Measurements from ENCODE around the gene SLC39A10.
"Not testable (repeated sequence)": the region's sequence is repeated elsewhere in the genome, so short reads cannot be mapped to it uniquely, and the experiment has no call there.

The SLC39A10 gene

GRCh38 chr2:195670191-195670590 is 13.2 kb downstream of the SLC39A10 start:
- Mint-ChIP-seq H3K27ac (no peak overlapping the region), H3K4me3 (no peak overlapping the region), H3K27me3 (no peaks in the 10 kb centered on the region), H3K9me3 (no peaks in the 10 kb centered on the region), H3K4me1 (ENCODE audit: low read depth in 2 of 2) (peaks cover 14 to 41% of the 10 kb centered on the region in 2 donors), H3K36me3 (ENCODE audit: insufficient read depth) (no peaks in the 10 kb centered on the region)
- ATAC-seq (replicated peaks) (no peak), DNase-seq (no peak)

GRCh38 chr2:195671563-195671962 is 14.5 kb downstream of the SLC39A10 start:
- Mint-ChIP-seq H3K9me3 (no peaks in the 10 kb centered on the region), H3K4me1 (ENCODE audit: low read depth in 2 of 2) (peaks cover 11 to 38% of the 10 kb centered on the region in 2 donors), H3K27me3 (no peaks in the 10 kb centered on the region), H3K36me3 (ENCODE audit: insufficient read depth) (no peaks in the 10 kb centered on the region), H3K4me3 (no peak overlapping the region), H3K27ac (no peak overlapping the region)
- no peak for DNase-seq
- no peak for ATAC-seq (replicated peaks)

- Mint-ChIP-seq H3K4me3 (no peak overlapping the region), H3K36me3 (ENCODE audit: insufficient read depth) (no peaks in the 10 kb centered on the region), H3K9me3 (no peaks in the 10 kb centered on the region), H3K27me3 (no peaks in the 10 kb centered on the region), H3K4me1 (ENCODE audit: low read depth in 2 of 2) (peaks cover 11 to 35% of the 10 kb centered on the region in 2 donors), H3K27ac (no peak overlapping the region)
- no peak for ATAC-seq (replicated peaks)
- DNase-seq = no peak
These were observed 15.6 kb downstream of the SLC39A10 start for GRCh38 chr2:195672674-195673073.

- Mint-ChIP-seq H3K27ac (peak overlapping the region in 1 of 2 donors; percentile 19), H3K27me3 (no peaks in the 10 kb centered on the region), H3K4me1 (ENCODE audit: low read depth in 2 of 2) (peaks cover 13 to 35% of the 10 kb centered on the region in 2 donors), H3K4me3 (no peak overlapping the region), H3K36me3 (ENCODE audit: insufficient read depth) (no peaks in the 10 kb centered on the region), H3K9me3 (no peaks in the 10 kb centered on the region)
- DNase-seq (no peak), ATAC-seq (replicated peaks) (no peak)
These were observed 17.6 kb downstream of the SLC39A10 start for GRCh38 chr2:195674491-195675221.

GRCh38 chr2:195675783-195676427 is 18.9 kb downstream of the SLC39A10 start:
- DNase-seq = no peak
- Mint-ChIP-seq H3K27ac (no peak overlapping the region), H3K36me3 (ENCODE audit: insufficient read depth) (peaks cover 9% of the 10 kb centered on the region), H3K27me3 (no peaks in the 10 kb centered on the region), H3K4me1 (ENCODE audit: low read depth in 2 of 2) (peaks cover 16 to 40% of the 10 kb centered on the region in 2 donors), H3K4me3 (no peak overlapping the region), H3K9me3 (no peaks in the 10 kb centered on the region)
- no peak for ATAC-seq (replicated peaks)

GRCh38 chr2:195677290-195677689 is 20.3 kb downstream of the SLC39A10 start:
- ATAC-seq (replicated peaks) = no peak
- Mint-ChIP-seq H3K27ac (peak overlapping the region in 1 of 2 donors; percentile 87), H3K9me3 (no peaks in the 10 kb centered on the region), H3K36me3 (ENCODE audit: insufficient read depth) (peaks cover 17% of the 10 kb centered on the region), H3K4me3 (peak overlapping the region in 1 of 2 donors; percentile 63), H3K27me3 (no peaks in the 10 kb centered on the region), H3K4me1 (ENCODE audit: low read depth in 2 of 2) (peaks cover 16 to 40% of the 10 kb centered on the region in 2 donors)
- DNase-seq = no peak

GRCh38 chr2:195677884-195678283 is 20.9 kb downstream of the SLC39A10 start:
- H3K27ac Mint-ChIP-seq = no peak overlapping the region
- no peaks in the 10 kb centered on the region for H3K27me3 Mint-ChIP-seq
- DNase-seq (no peak), ATAC-seq (replicated peaks) (no peak)
- H3K4me1 Mint-ChIP-seq (ENCODE audit: low read depth in 2 of 2) = peaks cover 16 to 36% of the 10 kb centered on the region in 2 donors
- H3K36me3 Mint-ChIP-seq (ENCODE audit: insufficient read depth) = peaks cover 17% of the 10 kb centered on the region
- no peak overlapping the region for H3K4me3 Mint-ChIP-seq
- H3K9me3 Mint-ChIP-seq = no peaks in the 10 kb centered on the region

- no peak for ATAC-seq (replicated peaks)
- Mint-ChIP-seq H3K4me1 (ENCODE audit: low read depth in 2 of 2) (peaks cover 23 to 44% of the 10 kb centered on the region in 2 donors), H3K36me3 (ENCODE audit: insufficient read depth) (peaks cover 22% of the 10 kb centered on the region), H3K27ac (no peak overlapping the region), H3K4me3 (no peak overlapping the region), H3K9me3 (no peaks in the 10 kb centered on the region), H3K27me3 (no peaks in the 10 kb centered on the region)
- DNase-seq = no peak
These were observed 25.1 kb downstream of the SLC39A10 start for GRCh38 chr2:195682077-195682476.

GRCh38 chr2:195683174-195683573 is 26.1 kb downstream of the SLC39A10 start:
- Mint-ChIP-seq H3K27ac (no peak overlapping the region), H3K27me3 (no peaks in the 10 kb centered on the region), H3K4me1 (ENCODE audit: low read depth in 2 of 2) (peaks cover 19 to 47% of the 10 kb centered on the region in 2 donors), H3K4me3 (no peak overlapping the region), H3K9me3 (no peaks in the 10 kb centered on the region), H3K36me3 (ENCODE audit: insufficient read depth) (peaks cover 22% of the 10 kb centered on the region)
- ATAC-seq (replicated peaks) (no peak), DNase-seq (no peak)

- peaks cover 10% of the 10 kb centered on the region for H3K36me3 Mint-ChIP-seq (ENCODE audit: insufficient read depth)
- peaks cover 20 to 47% of the 10 kb centered on the region in 2 donors for H3K4me1 Mint-ChIP-seq (ENCODE audit: low read depth in 2 of 2)
- H3K9me3 Mint-ChIP-seq = peaks cover 0 to 3% of the 10 kb centered on the region in 2 donors
- H3K27me3 Mint-ChIP-seq = no peaks in the 10 kb centered on the region
- ATAC-seq (replicated peaks) (no peak), DNase-seq (no peak)
- H3K4me3 Mint-ChIP-seq = peak overlapping the region in 1 of 2 donors; percentile 43
- H3K27ac Mint-ChIP-seq = peak overlapping the region; percentile 46 to 78
These were observed 29.5 kb downstream of the SLC39A10 start for GRCh38 chr2:195686564-195686963.

- ATAC-seq (replicated peaks) = no peak
- Mint-ChIP-seq H3K27me3 (no peaks in the 10 kb centered on the region), H3K4me3 (no peak overlapping the region), H3K27ac (peak overlapping the region in 1 of 2 donors; percentile 78), H3K4me1 (ENCODE audit: low read depth in 2 of 2) (peaks cover 29 to 53% of the 10 kb centered on the region in 2 donors), H3K9me3 (peaks cover 0 to 5% of the 10 kb centered on the region in 2 donors), H3K36me3 (ENCODE audit: insufficient read depth) (peaks cover 9% of the 10 kb centered on the region)
- no peak for DNase-seq
These were observed 30.5 kb downstream of the SLC39A10 start for GRCh38 chr2:195687320-195688086.

GRCh38 chr2:195692531-195692930 is 35.5 kb downstream of the SLC39A10 start:
- H3K36me3 Mint-ChIP-seq (ENCODE audit: insufficient read depth); H3K9me3 Mint-ChIP-seq; H3K27me3 Mint-ChIP-seq; H3K4me3 Mint-ChIP-seq; ATAC-seq (replicated peaks); DNase-seq: not testable (repeated sequence)
- peak overlapping the region in 1 of 2 donors; percentile 21 for H3K27ac Mint-ChIP-seq
- H3K4me1 Mint-ChIP-seq (ENCODE audit: low read depth in 2 of 2) = peaks cover 30 to 50% of the 10 kb centered on the region in 2 donors

GRCh38 chr2:195694553-195694952 is 37.5 kb downstream of the SLC39A10 start:
- Mint-ChIP-seq H3K4me3 (no peak overlapping the region), H3K4me1 (ENCODE audit: low read depth in 2 of 2) (peaks cover 34 to 63% of the 10 kb centered on the region in 2 donors), H3K36me3 (ENCODE audit: insufficient read depth) (peaks cover 3% of the 10 kb centered on the region), H3K27me3 (no peaks in the 10 kb centered on the region), H3K9me3 (peaks cover under 1 to 5% of the 10 kb centered on the region in 2 donors), H3K27ac (no peak overlapping the region)
- ATAC-seq (replicated peaks) (no peak), DNase-seq (no peak)
